GM23338 (cell line): ENCODE data around the gene TNNI3K. TPM values are rescaled to one million over a fixed set of nuclear protein-coding genes. Genes with fewer than 3 reads are reported as not detected.

Source experiments
- ATAC-seq: fragments of 200-7000 bp; cut with Tn5 transposase; 3 replicates; pipeline ENCODE4 v1.9.1; 2020
- DNase-seq: peaks from one replicate; pipeline ENCODE4 v3.0.0-alpha.2; 2015; ENCODE audit warnings: low spot score
- H2AFZ ChIP-seq: fragments of 200-600 bp; sonication (generic); 2 replicates; pipeline ENCODE4 v1.8.0; 2016; ENCODE audit warnings: antibody characterized with exemption, mild to moderate bottlenecking, moderate library complexity
- H3F3A ChIP-seq: fragments of 200-600 bp; sonication (generic); replicated peaks from 2 replicates; pipeline ENCODE4 v1.8.0; 2017; ENCODE audit warnings: antibody characterized with exemption, mixed run types, low read depth
- H3K27ac ChIP-seq: fragments of 200-600 bp; sonication (generic); 2 replicates; pipeline ENCODE4 v1.6.1; 2016; ENCODE audit warnings: low read depth
- H3K27me3 ChIP-seq: fragments of 200-600 bp; sonication (generic); 2 replicates; pipeline ENCODE4 v1.8.0; 2016; ENCODE audit warnings: mild to moderate bottlenecking, mixed run types, moderate library complexity; ENCODE audit not compliant: insufficient read depth
- H3K36me3 ChIP-seq: fragments of 200-600 bp; sonication (generic); 2 replicates; pipeline ENCODE4 v1.8.0; 2016; ENCODE audit warnings: mild to moderate bottlenecking; ENCODE audit not compliant: insufficient read depth
- H3K4me1 ChIP-seq: fragments of 200-600 bp; sonication (generic); 2 replicates; pipeline ENCODE4 v1.8.0; 2016; ENCODE audit warnings: mild to moderate bottlenecking, moderate library complexity; ENCODE audit not compliant: insufficient read depth
- H3K4me2 ChIP-seq: fragments of 200-600 bp; sonication (generic); 2 replicates; pipeline ENCODE4 v1.7.1; 2017; ENCODE audit warnings: mixed run types
- H3K4me3 ChIP-seq: fragments of 200-600 bp; sonication (generic); 2 replicates; pipeline ENCODE4 v1.6.1; 2016; ENCODE audit warnings: mixed run types
- H3K79me2 ChIP-seq: fragments of 200-600 bp; sonication (generic); replicated peaks from 2 replicates; pipeline ENCODE4 v1.8.0; 2017; ENCODE audit warnings: mild to moderate bottlenecking; ENCODE audit not compliant: insufficient read depth
- H3K9me2 ChIP-seq: fragments of 200-600 bp; sonication (generic); 2 replicates; pipeline ENCODE4 v1.8.0; 2017; ENCODE audit not compliant: insufficient read depth
- H4K20me1 ChIP-seq: fragments of 200-600 bp; sonication (generic); replicated peaks from 2 replicates; pipeline ENCODE4 v1.8.0; 2017; ENCODE audit warnings: mild to moderate bottlenecking; ENCODE audit not compliant: insufficient read depth
- H3K27ac Mint-ChIP-seq: 2 replicates; pipeline ENCODE4 v1.8.0; 2020; ENCODE audit warnings: inconsistent platforms, mild to moderate bottlenecking, moderate library complexity, mixed read lengths
- H3K27me3 Mint-ChIP-seq: 3 replicates; pipeline ENCODE4 v1.8.0; 2022; ENCODE audit warnings: low read depth, mild to moderate bottlenecking, moderate library complexity, mixed read lengths, inconsistent platforms; ENCODE audit not compliant: insufficient read depth, poor library complexity
- H3K36me3 Mint-ChIP-seq: 3 replicates; pipeline ENCODE4 v1.8.0; 2021; ENCODE audit warnings: low read depth, mild to moderate bottlenecking, inconsistent platforms, moderate library complexity, mixed read lengths
- H3K4me1 Mint-ChIP-seq: 3 replicates; pipeline ENCODE4 v1.8.0; 2020; ENCODE audit warnings: mild to moderate bottlenecking, inconsistent platforms, mixed read lengths
- H3K4me3 Mint-ChIP-seq: 3 replicates; pipeline ENCODE4 v1.8.0; 2021; ENCODE audit warnings: moderate library complexity, mild to moderate bottlenecking, inconsistent platforms, mixed read lengths
- H3K9me3 Mint-ChIP-seq: 3 replicates; pipeline ENCODE4 v1.8.0; 2020; ENCODE audit warnings: moderate library complexity, mild to moderate bottlenecking, inconsistent platforms, mixed read lengths
- CREB1 ChIP-seq: fragments of 250-450 bp; sonication (Bioruptor Pico); IDR thresholded peaks from 2 replicates; pipeline ENCODE4 v1.5.0; 2020; ENCODE audit warnings: low read depth, mild to moderate bottlenecking, moderate library complexity
- EZH2 ChIP-seq: fragments of 200-600 bp; sonication (generic); IDR thresholded peaks from one replicate; pipeline ENCODE4 v1.8.0; 2017; ENCODE audit warnings: antibody characterized with exemption, mild to moderate bottlenecking, low read depth; ENCODE audit not compliant: unreplicated experiment
- EZH2phosphoT487 ChIP-seq: fragments of 200-600 bp; sonication (generic); IDR thresholded peaks from one replicate; pipeline ENCODE4 v1.8.1; 2018; ENCODE audit warnings: antibody characterized with exemption; ENCODE audit not compliant: unreplicated experiment
- JUNB ChIP-seq: IDR thresholded peaks from one replicate; pipeline ENCODE4 v1.6.1; 2016; ENCODE audit warnings: antibody characterized with exemption; ENCODE audit not compliant: unreplicated experiment
- NANOG ChIP-seq: IDR thresholded peaks from 2 replicates; pipeline ENCODE4 v1.6.1; 2016; ENCODE audit warnings: antibody characterized with exemption, borderline replicate concordance
- POLR2AphosphoS5 ChIP-seq: IDR thresholded peaks from 2 replicates; pipeline ENCODE4 v1.6.1; 2016; ENCODE audit warnings: antibody characterized with exemption, low read depth
- STAT1 ChIP-seq: IDR thresholded peaks from one replicate; pipeline ENCODE4 v1.6.1; 2016; ENCODE audit warnings: antibody characterized with exemption; ENCODE audit not compliant: unreplicated experiment
- ZNF114 ChIP-seq: fragments of 250-450 bp; sonication (Bioruptor Pico); IDR thresholded peaks from 2 replicates; pipeline ENCODE4 v1.5.0; 2020; ENCODE audit warnings: mild to moderate bottlenecking, moderate library complexity
- ZNF331 ChIP-seq: fragments of 250-450 bp; sonication (Bioruptor Pico); IDR thresholded peaks from 2 replicates; pipeline ENCODE4 v1.5.0; 2020; ENCODE audit warnings: low read depth, mild to moderate bottlenecking, moderate library complexity
- polyA plus RNA-seq: library from polyadenylated mRNA; unstranded; fragments of >200 nt; fragmentation: Nextera tagmentation; extraction: Ambion mirVana; gene quantifications from 2 replicates; pipeline ENCODE4 v1.2.1, GENCODE V29; 2016
- total RNA-seq: library from RNA; depleted of rRNA; stranded (reverse); fragments of >200 nt; shearing (Covaris generic); gene quantifications from 2 replicates; pipeline ENCODE4 v1.2.3, GENCODE V29; 2014
- TF ChIP-seq, protein P1 (sequence below): IDR thresholded peaks from one replicate; pipeline ENCODE4 v1.6.1; 2018; ENCODE audit warnings: antibody characterized with exemption; ENCODE audit not compliant: unreplicated experiment
- TF ChIP-seq, protein P2 (sequence below): fragments of 250-450 bp; sonication (Bioruptor Pico); IDR thresholded peaks from 2 replicates; pipeline ENCODE4 v1.5.0; 2020; ENCODE audit warnings: mild to moderate bottlenecking, moderate library complexity
- TF ChIP-seq, protein P3 (sequence below), 2 experiments: fragments of 200-600 bp in 1 of 2; sonication (generic) in 1 of 2; conservative IDR thresholded peaks; 2 replicates each; pipeline versions ENCODE4 v1.5.1 to v1.6.1; 2016 to 2017; ENCODE audit warnings: antibody characterized with exemption in 2 of 2, low read depth in 2 of 2, mild to moderate bottlenecking in 2 of 2, moderate library complexity in 1 of 2
- TF ChIP-seq, protein P4 (sequence below): IDR thresholded peaks from 2 replicates; pipeline ENCODE4 v1.6.1; 2016; ENCODE audit warnings: antibody characterized with exemption

Gene TNNI3K
- total and polyA plus RNA-seq, 2 experiments from 2014 or later = not detected

DNA sequence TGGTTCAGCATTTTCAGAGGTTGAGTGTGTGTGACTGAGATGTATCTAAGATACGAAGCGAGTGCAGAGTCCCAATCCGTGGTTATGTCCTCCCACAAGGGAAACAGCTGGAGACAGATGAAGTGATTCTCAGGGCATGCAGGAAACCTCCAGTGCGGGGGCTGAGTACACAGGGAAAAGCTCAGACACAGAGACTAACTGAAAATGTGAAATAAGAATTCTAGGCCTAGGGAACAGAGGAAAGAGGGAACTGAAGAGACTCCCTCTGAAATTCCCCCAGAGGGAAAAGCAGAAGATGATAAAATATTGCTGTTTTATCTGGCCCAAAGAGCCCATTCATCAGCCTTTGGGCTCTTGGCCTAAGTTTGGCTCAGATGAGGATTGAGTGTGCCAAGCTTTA, 160.4 kb downstream of the TNNI3K start:
- H3K36me3 Mint-ChIP-seq = no peaks in the 10 kb centered on the region
- H3K36me3 ChIP-seq = no peaks in the 10 kb centered on the region
- no peak overlapping the region for H3K27ac Mint-ChIP-seq
- no peaks in the 10 kb centered on the region for H3K27me3 ChIP-seq
- no peak overlapping the region for H3K4me3 Mint-ChIP-seq
- no peak overlapping the region for H3K4me2 ChIP-seq
- ATAC-seq (no peak), DNase-seq (no peak)
- H3K4me1 ChIP-seq = no peaks in the 10 kb centered on the region
- H3K27me3 Mint-ChIP-seq = peaks cover 3% of the 10 kb centered on the region
- H2AFZ ChIP-seq = no peak overlapping the region
- H3K4me1 Mint-ChIP-seq = peaks cover 19% of the 10 kb centered on the region
- H4K20me1 ChIP-seq = no peaks in the 10 kb centered on the region
- H3F3A ChIP-seq = no peaks in the 10 kb centered on the region
- H3K4me3 ChIP-seq = no peak overlapping the region
- TF ChIP-seq EZH2 = no peak
- TF ChIP-seq CREB1 = no peak
- no peak for TF ChIP-seq ZNF331 (CRISPR knock-in tag)
- TF ChIP-seq POLR2AphosphoS5 = no peak
- TF ChIP-seq NANOG = no peak
- TF ChIP-seq STAT1 = no peak
- TF ChIP-seq, protein P1, sequence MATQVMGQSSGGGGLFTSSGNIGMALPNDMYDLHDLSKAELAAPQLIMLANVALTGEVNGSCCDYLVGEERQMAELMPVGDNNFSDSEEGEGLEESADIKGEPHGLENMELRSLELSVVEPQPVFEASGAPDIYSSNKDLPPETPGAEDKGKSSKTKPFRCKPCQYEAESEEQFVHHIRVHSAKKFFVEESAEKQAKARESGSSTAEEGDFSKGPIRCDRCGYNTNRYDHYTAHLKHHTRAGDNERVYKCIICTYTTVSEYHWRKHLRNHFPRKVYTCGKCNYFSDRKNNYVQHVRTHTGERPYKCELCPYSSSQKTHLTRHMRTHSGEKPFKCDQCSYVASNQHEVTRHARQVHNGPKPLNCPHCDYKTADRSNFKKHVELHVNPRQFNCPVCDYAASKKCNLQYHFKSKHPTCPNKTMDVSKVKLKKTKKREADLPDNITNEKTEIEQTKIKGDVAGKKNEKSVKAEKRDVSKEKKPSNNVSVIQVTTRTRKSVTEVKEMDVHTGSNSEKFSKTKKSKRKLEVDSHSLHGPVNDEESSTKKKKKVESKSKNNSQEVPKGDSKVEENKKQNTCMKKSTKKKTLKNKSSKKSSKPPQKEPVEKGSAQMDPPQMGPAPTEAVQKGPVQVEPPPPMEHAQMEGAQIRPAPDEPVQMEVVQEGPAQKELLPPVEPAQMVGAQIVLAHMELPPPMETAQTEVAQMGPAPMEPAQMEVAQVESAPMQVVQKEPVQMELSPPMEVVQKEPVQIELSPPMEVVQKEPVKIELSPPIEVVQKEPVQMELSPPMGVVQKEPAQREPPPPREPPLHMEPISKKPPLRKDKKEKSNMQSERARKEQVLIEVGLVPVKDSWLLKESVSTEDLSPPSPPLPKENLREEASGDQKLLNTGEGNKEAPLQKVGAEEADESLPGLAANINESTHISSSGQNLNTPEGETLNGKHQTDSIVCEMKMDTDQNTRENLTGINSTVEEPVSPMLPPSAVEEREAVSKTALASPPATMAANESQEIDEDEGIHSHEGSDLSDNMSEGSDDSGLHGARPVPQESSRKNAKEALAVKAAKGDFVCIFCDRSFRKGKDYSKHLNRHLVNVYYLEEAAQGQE = no peak
- TF ChIP-seq EZH2phosphoT487 = no peak
- TF ChIP-seq, protein P2, sequence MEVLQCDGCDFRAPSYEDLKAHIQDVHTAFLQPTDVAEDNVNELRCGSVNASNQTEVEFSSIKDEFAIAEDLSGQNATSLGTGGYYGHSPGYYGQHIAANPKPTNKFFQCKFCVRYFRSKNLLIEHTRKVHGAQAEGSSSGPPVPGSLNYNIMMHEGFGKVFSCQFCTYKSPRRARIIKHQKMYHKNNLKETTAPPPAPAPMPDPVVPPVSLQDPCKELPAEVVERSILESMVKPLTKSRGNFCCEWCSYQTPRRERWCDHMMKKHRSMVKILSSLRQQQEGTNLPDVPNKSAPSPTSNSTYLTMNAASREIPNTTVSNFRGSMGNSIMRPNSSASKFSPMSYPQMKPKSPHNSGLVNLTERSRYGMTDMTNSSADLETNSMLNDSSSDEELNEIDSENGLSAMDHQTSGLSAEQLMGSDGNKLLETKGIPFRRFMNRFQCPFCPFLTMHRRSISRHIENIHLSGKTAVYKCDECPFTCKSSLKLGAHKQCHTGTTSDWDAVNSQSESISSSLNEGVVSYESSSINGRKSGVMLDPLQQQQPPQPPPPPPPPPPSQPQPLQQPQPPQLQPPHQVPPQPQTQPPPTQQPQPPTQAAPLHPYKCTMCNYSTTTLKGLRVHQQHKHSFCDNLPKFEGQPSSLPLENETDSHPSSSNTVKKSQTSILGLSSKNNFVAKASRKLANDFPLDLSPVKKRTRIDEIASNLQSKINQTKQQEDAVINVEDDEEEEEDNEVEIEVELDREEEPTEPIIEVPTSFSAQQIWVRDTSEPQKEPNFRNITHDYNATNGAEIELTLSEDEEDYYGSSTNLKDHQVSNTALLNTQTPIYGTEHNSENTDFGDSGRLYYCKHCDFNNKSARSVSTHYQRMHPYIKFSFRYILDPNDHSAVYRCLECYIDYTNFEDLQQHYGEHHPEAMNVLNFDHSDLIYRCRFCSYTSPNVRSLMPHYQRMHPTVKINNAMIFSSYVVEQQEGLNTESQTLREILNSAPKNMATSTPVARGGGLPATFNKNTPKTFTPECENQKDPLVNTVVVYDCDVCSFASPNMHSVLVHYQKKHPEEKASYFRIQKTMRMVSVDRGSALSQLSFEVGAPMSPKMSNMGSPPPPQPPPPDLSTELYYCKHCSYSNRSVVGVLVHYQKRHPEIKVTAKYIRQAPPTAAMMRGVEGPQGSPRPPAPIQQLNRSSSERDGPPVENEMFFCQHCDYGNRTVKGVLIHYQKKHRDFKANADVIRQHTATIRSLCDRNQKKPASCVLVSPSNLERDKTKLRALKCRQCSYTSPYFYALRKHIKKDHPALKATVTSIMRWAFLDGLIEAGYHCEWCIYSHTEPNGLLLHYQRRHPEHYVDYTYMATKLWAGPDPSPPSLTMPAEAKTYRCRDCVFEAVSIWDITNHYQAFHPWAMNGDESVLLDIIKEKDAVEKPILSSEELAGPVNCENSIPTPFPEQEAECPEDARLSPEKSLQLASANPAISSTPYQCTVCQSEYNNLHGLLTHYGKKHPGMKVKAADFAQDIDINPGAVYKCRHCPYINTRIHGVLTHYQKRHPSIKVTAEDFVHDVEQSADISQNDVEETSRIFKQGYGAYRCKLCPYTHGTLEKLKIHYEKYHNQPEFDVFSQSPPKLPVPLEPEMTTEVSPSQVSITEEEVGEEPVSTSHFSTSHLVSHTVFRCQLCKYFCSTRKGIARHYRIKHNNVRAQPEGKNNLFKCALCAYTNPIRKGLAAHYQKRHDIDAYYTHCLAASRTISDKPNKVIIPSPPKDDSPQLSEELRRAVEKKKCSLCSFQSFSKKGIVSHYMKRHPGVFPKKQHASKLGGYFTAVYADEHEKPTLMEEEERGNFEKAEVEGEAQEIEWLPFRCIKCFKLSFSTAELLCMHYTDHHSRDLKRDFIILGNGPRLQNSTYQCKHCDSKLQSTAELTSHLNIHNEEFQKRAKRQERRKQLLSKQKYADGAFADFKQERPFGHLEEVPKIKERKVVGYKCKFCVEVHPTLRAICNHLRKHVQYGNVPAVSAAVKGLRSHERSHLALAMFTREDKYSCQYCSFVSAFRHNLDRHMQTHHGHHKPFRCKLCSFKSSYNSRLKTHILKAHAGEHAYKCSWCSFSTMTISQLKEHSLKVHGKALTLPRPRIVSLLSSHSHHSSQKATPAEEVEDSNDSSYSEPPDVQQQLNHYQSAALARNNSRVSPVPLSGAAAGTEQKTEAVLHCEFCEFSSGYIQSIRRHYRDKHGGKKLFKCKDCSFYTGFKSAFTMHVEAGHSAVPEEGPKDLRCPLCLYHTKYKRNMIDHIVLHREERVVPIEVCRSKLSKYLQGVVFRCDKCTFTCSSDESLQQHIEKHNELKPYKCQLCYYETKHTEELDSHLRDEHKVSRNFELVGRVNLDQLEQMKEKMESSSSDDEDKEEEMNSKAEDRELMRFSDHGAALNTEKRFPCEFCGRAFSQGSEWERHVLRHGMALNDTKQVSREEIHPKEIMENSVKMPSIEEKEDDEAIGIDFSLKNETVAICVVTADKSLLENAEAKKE = no peak
- TF ChIP-seq JUNB = no peak
- TF ChIP-seq, protein P3, sequence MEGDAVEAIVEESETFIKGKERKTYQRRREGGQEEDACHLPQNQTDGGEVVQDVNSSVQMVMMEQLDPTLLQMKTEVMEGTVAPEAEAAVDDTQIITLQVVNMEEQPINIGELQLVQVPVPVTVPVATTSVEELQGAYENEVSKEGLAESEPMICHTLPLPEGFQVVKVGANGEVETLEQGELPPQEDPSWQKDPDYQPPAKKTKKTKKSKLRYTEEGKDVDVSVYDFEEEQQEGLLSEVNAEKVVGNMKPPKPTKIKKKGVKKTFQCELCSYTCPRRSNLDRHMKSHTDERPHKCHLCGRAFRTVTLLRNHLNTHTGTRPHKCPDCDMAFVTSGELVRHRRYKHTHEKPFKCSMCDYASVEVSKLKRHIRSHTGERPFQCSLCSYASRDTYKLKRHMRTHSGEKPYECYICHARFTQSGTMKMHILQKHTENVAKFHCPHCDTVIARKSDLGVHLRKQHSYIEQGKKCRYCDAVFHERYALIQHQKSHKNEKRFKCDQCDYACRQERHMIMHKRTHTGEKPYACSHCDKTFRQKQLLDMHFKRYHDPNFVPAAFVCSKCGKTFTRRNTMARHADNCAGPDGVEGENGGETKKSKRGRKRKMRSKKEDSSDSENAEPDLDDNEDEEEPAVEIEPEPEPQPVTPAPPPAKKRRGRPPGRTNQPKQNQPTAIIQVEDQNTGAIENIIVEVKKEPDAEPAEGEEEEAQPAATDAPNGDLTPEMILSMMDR (conservative IDR thresholded peaks at IDR 0.05; ENCODE audit: low read depth in 2 of 2) = no peak
- no peak for TF ChIP-seq ZNF114 (CRISPR knock-in tag)
- TF ChIP-seq, protein P4, sequence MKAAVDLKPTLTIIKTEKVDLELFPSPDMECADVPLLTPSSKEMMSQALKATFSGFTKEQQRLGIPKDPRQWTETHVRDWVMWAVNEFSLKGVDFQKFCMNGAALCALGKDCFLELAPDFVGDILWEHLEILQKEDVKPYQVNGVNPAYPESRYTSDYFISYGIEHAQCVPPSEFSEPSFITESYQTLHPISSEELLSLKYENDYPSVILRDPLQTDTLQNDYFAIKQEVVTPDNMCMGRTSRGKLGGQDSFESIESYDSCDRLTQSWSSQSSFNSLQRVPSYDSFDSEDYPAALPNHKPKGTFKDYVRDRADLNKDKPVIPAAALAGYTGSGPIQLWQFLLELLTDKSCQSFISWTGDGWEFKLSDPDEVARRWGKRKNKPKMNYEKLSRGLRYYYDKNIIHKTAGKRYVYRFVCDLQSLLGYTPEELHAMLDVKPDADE = no peak
- H3K9me3 Mint-ChIP-seq = no peaks in the 10 kb centered on the region
- no peaks in the 10 kb centered on the region for H3K79me2 ChIP-seq
- peaks cover 6% of the 10 kb centered on the region; the same call in 1 of the 2 replicates for H3K9me2 ChIP-seq
- H3K27ac ChIP-seq = no peak overlapping the region
